Left lung (tissue), 10 donors: ENCODE data around the gene RASSF3. TPM values are rescaled to one million over a fixed set of nuclear protein-coding genes. Genes with fewer than 3 reads are reported as not detected.

ENCODE experiments used
- ATAC-seq: fragments of 200-7000 bp; cut with Tn5 transposase; one replicate; pipeline ENCODE4 v1.9.1; 2020; ENCODE audit warnings: moderate library complexity
- DNase-seq, 4 donors: peaks; one replicate each; pipeline ENCODE4 v3.0.0-alpha.2; 2013 to 2020
- H3K27ac ChIP-seq, 2 donors: fragments of 200-600 bp; sonication (generic) in 1 of 2; one replicate each; pipeline versions ENCODE4 v1.5.0 to v1.8.0; 2020 to 2021
- H3K27me3 ChIP-seq, 2 donors: fragments of 200-600 bp; sonication (generic) in 1 of 2; one replicate each; pipeline versions ENCODE4 v1.5.0 to v1.8.0; 2020 to 2021
- H3K36me3 ChIP-seq, 2 donors: fragments of 200-600 bp; sonication (generic) in 1 of 2; one replicate each; pipeline versions ENCODE4 v1.5.0 to v1.8.0; 2020 to 2021
- H3K4me1 ChIP-seq, 2 donors: fragments of 200-600 bp; one replicate each; pipeline ENCODE4 v1.8.0; 2021
- H3K4me3 ChIP-seq, 2 donors: fragments of 200-600 bp; sonication (generic) in 1 of 2; one replicate each; pipeline versions ENCODE4 v1.5.0 to v1.8.0; 2020 to 2021; ENCODE audit warnings: mild to moderate bottlenecking in 1 of 2
- H3K9me3 ChIP-seq, 2 donors: fragments of 200-600 bp; sonication (generic) in 1 of 2; one replicate each; pipeline versions ENCODE4 v1.5.0 to v1.8.0; 2020 to 2021
- intact Hi-C, 2 donors: fragments of 100-400 bp; cut with DNase I; formaldehyde crosslinking; loops; one replicate each; pipeline versions ENCODE4 v1.11.2 to v1.14.2; 2022
- polyA plus RNA-seq, 6 donors: library from polyadenylated mRNA; unstranded; fragments of 120-200 nt; gene quantifications; one replicate each; pipeline ENCODE4 v1.2.1, GENCODE V29; 2013; ENCODE audit not compliant: insufficient read length in 6 of 6
- total RNA-seq, 2 donors: library from RNA; stranded (reverse); fragmentation: NEBNext Ultra II Directional; extraction: Animal tissue kit (Norgen Biotek cat#: 25700); gene quantifications; one replicate each; pipeline ENCODE4 v1.2.1, GENCODE V29; 2021
- TF ChIP-seq, protein P1 (sequence below), 2 donors: fragments of 200-600 bp; sonication (generic) in 1 of 2; IDR thresholded peaks; one replicate each; pipeline versions ENCODE4 v1.5.0 to v1.8.0; 2021; ENCODE audit warnings: antibody characterized with exemption in 2 of 2
- donor health status: DM: no; HTN: yes; CAD: no.
- donor health status: DM: no; HTN: no; CAD: no.

Gene RASSF3
- total and polyA plus RNA-seq, 8 donors: 30.3 to 90.2 (median 35.6) TPM

DNA sequence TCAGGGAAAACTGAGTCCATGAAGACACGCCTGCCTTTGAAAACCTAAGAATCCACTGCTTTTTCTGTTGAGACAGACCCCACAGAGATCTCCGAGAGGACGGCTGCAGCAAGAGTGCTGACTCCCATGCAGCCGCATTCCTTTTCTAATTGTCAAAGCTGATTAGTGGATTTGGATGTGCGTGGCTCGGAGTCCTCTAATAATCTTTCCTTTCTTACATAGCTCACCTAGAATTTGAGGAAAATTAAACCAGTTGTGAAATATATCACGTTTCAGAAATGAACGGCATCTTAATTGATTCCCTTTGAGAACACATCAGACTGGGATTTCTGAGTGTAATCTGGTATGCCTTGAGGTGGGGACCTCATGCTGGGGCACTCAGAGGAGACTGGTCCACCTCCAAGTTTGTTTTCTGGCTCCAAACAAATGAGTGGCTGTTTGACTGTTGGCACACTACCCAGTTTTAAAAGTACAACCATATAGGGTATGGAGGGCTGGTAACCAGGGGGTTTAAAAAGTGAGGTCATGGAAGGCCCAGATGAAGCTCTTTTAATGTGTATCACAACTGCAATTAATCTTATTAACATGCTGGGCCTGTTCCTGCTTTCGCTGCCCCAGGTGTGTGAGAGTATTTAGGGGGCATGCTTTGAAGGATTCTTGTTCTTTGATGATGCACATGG, 63.3 kb downstream of the RASSF3 start:
- Histone ChIP-seq H3K4me1 (peaks cover 59 to 100% of the 10 kb centered on the region in 2 donors), H3K27me3 (no peaks in the 10 kb centered on the region), H3K36me3 (no peaks in the 10 kb centered on the region), H3K4me3 (no peak overlapping the region), H3K27ac (peak overlapping the region; percentile 37 to 81), H3K9me3 (no peaks in the 10 kb centered on the region)
- TF ChIP-seq, protein P1, sequence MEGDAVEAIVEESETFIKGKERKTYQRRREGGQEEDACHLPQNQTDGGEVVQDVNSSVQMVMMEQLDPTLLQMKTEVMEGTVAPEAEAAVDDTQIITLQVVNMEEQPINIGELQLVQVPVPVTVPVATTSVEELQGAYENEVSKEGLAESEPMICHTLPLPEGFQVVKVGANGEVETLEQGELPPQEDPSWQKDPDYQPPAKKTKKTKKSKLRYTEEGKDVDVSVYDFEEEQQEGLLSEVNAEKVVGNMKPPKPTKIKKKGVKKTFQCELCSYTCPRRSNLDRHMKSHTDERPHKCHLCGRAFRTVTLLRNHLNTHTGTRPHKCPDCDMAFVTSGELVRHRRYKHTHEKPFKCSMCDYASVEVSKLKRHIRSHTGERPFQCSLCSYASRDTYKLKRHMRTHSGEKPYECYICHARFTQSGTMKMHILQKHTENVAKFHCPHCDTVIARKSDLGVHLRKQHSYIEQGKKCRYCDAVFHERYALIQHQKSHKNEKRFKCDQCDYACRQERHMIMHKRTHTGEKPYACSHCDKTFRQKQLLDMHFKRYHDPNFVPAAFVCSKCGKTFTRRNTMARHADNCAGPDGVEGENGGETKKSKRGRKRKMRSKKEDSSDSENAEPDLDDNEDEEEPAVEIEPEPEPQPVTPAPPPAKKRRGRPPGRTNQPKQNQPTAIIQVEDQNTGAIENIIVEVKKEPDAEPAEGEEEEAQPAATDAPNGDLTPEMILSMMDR (IDR thresholded peaks at IDR 0.05): no peak
- intact Hi-C loops: no loop called here
- DNase-seq: no peak
- ATAC-seq: no peak

DNA sequence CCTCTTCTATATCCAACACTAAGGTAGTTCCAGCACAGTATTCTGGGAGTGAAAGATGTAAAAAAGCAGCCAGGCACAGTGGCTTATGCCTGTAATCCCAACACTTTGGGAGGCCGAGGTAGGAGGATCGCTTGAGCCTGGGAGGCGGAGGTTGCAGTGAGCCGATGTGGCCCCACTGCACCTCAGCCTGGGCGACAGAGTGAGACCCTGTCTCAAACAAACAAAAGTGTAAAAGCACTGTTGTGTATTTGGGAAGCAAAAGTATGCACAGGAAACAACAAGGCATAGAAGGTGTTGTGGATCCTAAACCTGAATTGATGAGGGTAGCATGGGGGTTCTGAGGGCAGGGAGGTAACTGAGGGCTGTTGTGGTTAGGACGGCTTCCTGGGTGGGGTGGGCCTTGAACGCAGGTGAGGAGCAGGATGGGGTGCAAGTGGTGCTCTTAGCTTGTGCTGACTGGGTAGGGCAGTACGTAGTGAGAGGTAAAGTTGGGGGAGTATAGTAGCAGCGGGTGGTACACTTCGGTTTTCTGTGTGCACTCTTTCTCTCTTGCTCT, 64.2 kb downstream of the RASSF3 start:
- DNase-seq (no peak), ATAC-seq (no peak)
- no peak overlapping the region for H3K4me3 ChIP-seq
- intact Hi-C loops: no loop called here
- H3K36me3 ChIP-seq: no peaks in the 10 kb centered on the region
- H3K27ac ChIP-seq: peak overlapping the region in 1 of 2 donors; percentile 81
- TF ChIP-seq, protein P1 (IDR thresholded peaks at IDR 0.05): no peak
- H3K4me1 ChIP-seq: peaks cover 61 to 100% of the 10 kb centered on the region in 2 donors
- no peaks in the 10 kb centered on the region for H3K27me3 ChIP-seq
- no peaks in the 10 kb centered on the region for H3K9me3 ChIP-seq

DNA sequence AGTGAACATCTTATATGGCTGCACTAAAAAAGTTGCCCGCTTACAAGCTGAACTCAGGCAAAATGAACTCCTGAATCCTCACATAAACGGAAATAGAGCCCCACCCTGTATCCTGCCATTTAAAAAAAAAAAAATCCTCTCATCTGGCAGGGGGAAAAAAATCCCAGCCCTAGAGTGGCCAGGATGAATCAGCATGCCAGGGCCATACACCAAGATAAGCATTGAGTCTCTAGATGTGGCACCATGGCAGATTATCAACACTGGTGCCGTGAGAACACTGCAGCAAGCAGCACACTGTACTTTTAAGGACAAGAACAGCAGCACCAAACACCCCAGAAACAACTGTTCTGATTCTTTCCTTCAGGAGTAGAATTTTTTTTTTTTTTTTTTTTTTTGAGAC, 65.5 kb downstream of the RASSF3 start:
- no peak for DNase-seq
- intact Hi-C loops: no loop called here
- no peaks in the 10 kb centered on the region for H3K9me3 ChIP-seq
- peak; percentile 24 for ATAC-seq
- H3K4me1 ChIP-seq: peaks cover 57 to 100% of the 10 kb centered on the region in 2 donors
- no peaks in the 10 kb centered on the region for H3K36me3 ChIP-seq
- peak overlapping the region in 1 of 2 donors; percentile 69 for H3K27ac ChIP-seq
- H3K27me3 ChIP-seq: no peaks in the 10 kb centered on the region
- TF ChIP-seq, protein P1 (IDR thresholded peaks at IDR 0.05): no peak
- H3K4me3 ChIP-seq: no peak overlapping the region

DNA sequence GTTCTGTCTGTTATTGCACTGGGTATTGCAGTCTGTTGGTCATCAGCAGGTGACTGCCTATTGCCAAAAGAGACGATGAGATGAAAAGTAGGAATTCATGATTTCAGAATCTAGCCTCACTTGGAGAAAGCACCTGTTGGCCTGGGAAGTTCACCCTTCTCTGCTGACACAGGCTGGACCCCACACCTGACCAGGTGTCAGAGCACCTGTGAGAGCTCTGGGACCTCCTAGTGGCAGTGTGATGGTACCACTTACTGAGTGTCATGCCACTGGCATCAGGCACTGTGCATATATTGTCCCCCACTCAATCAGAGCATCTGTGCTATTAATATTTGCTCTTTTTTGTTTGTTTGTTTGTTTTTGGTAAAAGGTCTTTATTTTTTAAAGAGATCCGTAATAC, 68.0 kb downstream of the RASSF3 start:
- H3K36me3 ChIP-seq: no peaks in the 10 kb centered on the region
- ATAC-seq (no peak), DNase-seq (no peak)
- TF ChIP-seq, protein P1 (IDR thresholded peaks at IDR 0.05): no peak
- peak overlapping the region in 1 of 2 donors; percentile 69 for H3K27ac ChIP-seq
- no peaks in the 10 kb centered on the region for H3K9me3 ChIP-seq
- H3K27me3 ChIP-seq: no peaks in the 10 kb centered on the region
- intact Hi-C loops: no loop called here
- peaks cover 34 to 100% of the 10 kb centered on the region in 2 donors for H3K4me1 ChIP-seq
- H3K4me3 ChIP-seq: no peak overlapping the region

DNA sequence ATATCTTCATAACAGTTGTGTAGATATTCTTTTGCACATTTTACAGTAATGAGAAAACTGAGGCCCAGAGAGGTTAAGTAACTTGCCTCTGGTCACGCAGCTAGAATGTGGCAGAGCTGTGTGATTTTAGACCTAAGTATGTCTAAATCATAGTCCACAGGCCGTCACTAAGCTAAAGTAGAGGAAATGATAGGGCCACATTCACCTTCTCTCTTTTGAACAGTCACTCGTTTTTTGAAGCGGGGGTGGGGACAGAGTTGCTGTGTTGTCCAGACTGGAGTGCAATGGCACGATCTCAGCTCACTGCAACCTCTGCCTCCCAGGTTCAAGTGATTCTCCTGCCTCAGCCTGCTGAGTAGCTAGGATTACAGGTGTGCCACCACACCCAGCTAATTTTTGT, 68.5 kb downstream of the RASSF3 start:
- ATAC-seq (no peak), DNase-seq (no peak)
- peaks cover 28 to 100% of the 10 kb centered on the region in 2 donors for H3K4me1 ChIP-seq
- TF ChIP-seq, protein P1 (IDR thresholded peaks at IDR 0.05): no peak
- H3K27me3 ChIP-seq: no peaks in the 10 kb centered on the region
- no peaks in the 10 kb centered on the region for H3K9me3 ChIP-seq
- no peaks in the 10 kb centered on the region for H3K36me3 ChIP-seq
- no peak overlapping the region for H3K4me3 ChIP-seq
- intact Hi-C loops: no loop called here
- peak overlapping the region; percentile 73 to 78 for H3K27ac ChIP-seq
